WI38 (cell line): ENCODE measurements around the gene LTBR.

Source experiments
- H3K4me3 ChIP-seq: 2 replicates; pipeline ENCODE4 v1.5.1; 2011; ENCODE audit warnings: low read depth, mild to moderate bottlenecking, control low read depth, low read length
- TF ChIP-seq, protein P1 (sequence below): IDR thresholded peaks from 2 replicates; pipeline ENCODE4 v1.5.1; 2012; ENCODE audit warnings: low read depth, mild to moderate bottlenecking, control low read depth, low read length

LTBR gene

DNA sequence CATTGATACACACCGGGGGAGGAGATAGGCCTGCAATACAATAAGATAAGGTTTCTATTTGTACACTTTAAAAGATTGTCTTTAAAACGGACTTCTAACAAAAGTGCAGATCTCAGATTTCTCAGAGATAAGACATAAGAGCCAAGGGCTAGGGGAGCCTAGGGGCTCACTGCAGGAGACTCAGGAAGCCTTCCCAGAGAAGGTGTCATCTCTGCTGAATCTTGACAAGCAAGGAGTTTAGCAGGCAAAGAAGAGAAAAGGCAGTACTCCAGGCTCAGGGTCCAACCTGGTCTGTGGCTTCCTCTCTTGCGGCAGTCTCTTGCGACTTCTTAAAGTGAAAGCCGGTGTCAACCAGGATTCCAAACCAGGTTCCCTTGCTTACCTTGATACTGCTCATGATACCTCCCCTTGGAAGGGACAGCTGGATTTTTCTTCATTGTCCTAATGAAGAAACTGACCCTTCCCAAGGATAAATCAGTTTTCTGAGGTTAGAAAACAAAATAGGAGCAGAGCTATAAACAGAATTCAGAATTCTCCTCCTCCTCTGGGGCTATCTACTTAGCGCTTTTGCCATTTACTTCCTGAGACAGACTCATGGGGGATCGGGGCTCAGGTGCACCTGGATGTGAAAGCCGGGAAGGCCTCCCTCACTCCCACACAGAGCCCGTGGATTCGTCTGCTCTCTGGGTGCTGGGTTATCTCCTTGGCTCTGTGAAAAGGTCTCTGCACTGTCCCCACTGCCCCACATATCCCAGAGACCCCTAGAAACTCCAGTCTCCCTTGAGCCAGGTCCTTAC is 6.9 kb upstream of the LTBR start:
- H3K4me3 ChIP-seq, result no peak overlapping the region
- TF ChIP-seq, protein P1, sequence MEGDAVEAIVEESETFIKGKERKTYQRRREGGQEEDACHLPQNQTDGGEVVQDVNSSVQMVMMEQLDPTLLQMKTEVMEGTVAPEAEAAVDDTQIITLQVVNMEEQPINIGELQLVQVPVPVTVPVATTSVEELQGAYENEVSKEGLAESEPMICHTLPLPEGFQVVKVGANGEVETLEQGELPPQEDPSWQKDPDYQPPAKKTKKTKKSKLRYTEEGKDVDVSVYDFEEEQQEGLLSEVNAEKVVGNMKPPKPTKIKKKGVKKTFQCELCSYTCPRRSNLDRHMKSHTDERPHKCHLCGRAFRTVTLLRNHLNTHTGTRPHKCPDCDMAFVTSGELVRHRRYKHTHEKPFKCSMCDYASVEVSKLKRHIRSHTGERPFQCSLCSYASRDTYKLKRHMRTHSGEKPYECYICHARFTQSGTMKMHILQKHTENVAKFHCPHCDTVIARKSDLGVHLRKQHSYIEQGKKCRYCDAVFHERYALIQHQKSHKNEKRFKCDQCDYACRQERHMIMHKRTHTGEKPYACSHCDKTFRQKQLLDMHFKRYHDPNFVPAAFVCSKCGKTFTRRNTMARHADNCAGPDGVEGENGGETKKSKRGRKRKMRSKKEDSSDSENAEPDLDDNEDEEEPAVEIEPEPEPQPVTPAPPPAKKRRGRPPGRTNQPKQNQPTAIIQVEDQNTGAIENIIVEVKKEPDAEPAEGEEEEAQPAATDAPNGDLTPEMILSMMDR, result no peak

GRCh38 chr12:6377667-6377994 is 6.3 kb upstream of the LTBR start:
- TF ChIP-seq, protein P1, result no peak
- H3K4me3 ChIP-seq, result no peak overlapping the region

DNA sequence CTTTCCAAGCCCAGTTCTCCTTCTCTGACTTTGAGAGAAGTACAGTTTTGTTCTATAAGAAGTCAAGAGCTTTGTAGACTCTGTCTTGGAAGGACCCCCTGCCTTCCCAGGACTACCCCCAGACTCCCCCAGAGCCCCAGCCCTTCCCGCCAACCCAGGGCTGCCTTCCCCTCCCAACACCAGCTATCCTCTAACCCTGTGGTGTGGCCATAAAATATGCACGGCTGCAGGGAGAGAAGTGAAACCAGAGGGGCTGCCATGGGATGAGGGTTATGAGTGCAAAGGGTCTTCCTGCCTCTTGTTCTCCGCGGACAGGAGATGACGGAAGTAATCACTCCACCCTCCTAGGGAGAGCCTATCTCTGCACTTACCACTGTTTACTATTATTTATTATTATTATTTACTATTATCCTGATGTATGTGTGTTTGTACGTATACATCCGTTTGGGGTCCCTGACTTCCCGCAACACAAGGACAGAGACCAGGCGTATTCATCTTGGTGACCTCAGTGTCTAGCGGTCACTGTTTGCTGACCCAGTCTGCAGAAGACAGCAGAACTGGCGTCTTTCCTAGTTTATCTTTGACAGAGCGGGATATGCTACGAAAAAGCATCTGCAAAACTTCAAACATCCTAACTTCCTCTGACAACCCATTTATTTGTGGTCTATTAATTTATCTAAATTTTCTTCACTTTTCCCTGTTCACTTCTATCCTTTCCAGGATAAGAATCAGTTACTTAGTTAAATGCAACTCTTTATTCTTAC is 5.1 kb upstream of the LTBR start:
- no peak overlapping the region for H3K4me3 ChIP-seq
- TF ChIP-seq, protein P1, result no peak

GRCh38 chr12:6380141-6381121 is 3.5 kb upstream of the LTBR start:
- TF ChIP-seq, protein P1, result no peak
- no peak overlapping the region for H3K4me3 ChIP-seq

- no peak overlapping the region for H3K4me3 ChIP-seq
- TF ChIP-seq, protein P1, result no peak
Measured at GRCh38 chr12:6382371-6382770, 1.6 kb upstream of the LTBR start.

DNA sequence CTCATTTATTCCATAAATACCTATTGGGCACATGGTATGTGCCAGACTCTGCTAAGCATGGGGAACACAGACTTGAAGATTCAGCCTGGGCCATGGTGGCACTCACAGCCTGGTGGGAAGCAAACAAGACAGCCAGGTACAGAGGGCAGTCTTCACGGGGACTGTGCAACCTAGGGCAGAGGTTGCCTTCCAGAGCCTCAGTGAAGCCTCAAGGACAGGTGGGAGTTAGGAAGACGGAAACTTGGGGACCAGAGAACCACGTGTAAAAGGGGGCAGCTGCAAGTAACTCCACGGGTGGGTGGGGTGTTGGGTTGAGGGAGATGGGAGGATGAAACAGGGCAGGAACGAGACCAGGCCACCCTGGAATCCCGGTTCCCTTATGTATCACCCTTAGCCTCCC is 980 bp upstream of the LTBR start:
- TF ChIP-seq, protein P1, result no peak
- H3K4me3 ChIP-seq, result no peak overlapping the region
